Esophagus muscularis mucosa (tissue), 4 donors: ENCODE results near the gene TMTC4.

Source experiments
- CTCF ChIP-seq, 3 experiments: fragments of 200-600 bp in 2 of 3; fragments of 450-650 bp in 1 of 3; sonication (generic) in 2 of 3; IDR thresholded peaks; one replicate each; pipeline ENCODE4 v1.5.1; 2017 to 2019; ENCODE audit warnings: antibody characterized with exemption in 3 of 3, mild to moderate bottlenecking in 2 of 3, moderate library complexity in 1 of 3
- EP300 ChIP-seq: sonication (generic); formaldehyde crosslinking; IDR thresholded peaks from one replicate; pipeline ENCODE4 v1.6.1; 2017; ENCODE audit warnings: antibody characterized with exemption
- POLR2A ChIP-seq: fragments of 450-650 bp; IDR thresholded peaks from one replicate; pipeline ENCODE4 v1.6.1; 2017; ENCODE audit warnings: antibody characterized with exemption, moderate library complexity, mild to moderate bottlenecking, low read depth
- POLR2AphosphoS5 ChIP-seq, 2 donors: sonication (generic); formaldehyde crosslinking; IDR thresholded peaks; one replicate each; pipeline ENCODE4 v1.6.1; 2017; ENCODE audit warnings: antibody characterized with exemption in 2 of 2

GRCh38 chr13:100668408-100668807 lies 6.2 kb downstream of the TMTC4 start:
- TF ChIP-seq POLR2AphosphoS5 (IDR thresholded peaks at IDR 0.05) (no peak), POLR2A (no peak), CTCF (IDR thresholded peaks at IDR 0.05) (no peak), EP300 (no peak)
